OCI-LY7 (cell line): ENCODE results near the gene NPHP1. TPM values are rescaled to one million over a fixed set of nuclear protein-coding genes. Genes with fewer than 3 reads are reported as not detected.

Experiments
- BruUV-seq: library from RNA; stranded (reverse); fragments of 400-500 nt; replicated peaks from 2 replicates; lab custom pipeline; 2021; lab: Mats Ljungman, UMichigan
- CTCF ChIA-PET: fragments of 300-600 bp; sonication (Branson Sonifier 250); formaldehyde crosslinking; loops from one replicate; lab custom pipeline; 2022; ENCODE audit warnings: antibody characterized with exemption; ENCODE audit not compliant: unreplicated experiment; lab: Charles Lee
- POLR2A ChIA-PET: fragments of 300-600 bp; sonication (Branson Sonifier 250); formaldehyde crosslinking; loops from one replicate; lab custom pipeline; 2022; ENCODE audit warnings: antibody characterized with exemption; lab: Charles Lee
- DNase-seq: peaks from one replicate; pipeline ENCODE4 v3.0.0-alpha.2; 2015; ENCODE audit warnings: low spot score
- H2AFZ ChIP-seq: fragments of 200-600 bp; sonication (generic), shearing (Covaris generic); 2 replicates; pipeline ENCODE4 v1.6.1; 2014; ENCODE audit warnings: mild to moderate bottlenecking, antibody characterized with exemption, low read length, moderate library complexity
- H3K27ac ChIP-seq: fragments of 200-600 bp; sonication (generic); 2 replicates; pipeline ENCODE4 v1.5.1; 2014; ENCODE audit warnings: mixed run types, low read depth, mild to moderate bottlenecking, moderate library complexity, low read length, inconsistent platforms; ENCODE audit not compliant: poor library complexity, severe bottlenecking
- H3K36me3 ChIP-seq: fragments of 200-600 bp; sonication (generic); 2 replicates; pipeline ENCODE4 v1.6.1; 2014; ENCODE audit warnings: mild to moderate bottlenecking, antibody characterized with exemption, low read length, moderate library complexity, mixed read lengths; ENCODE audit not compliant: insufficient read depth
- H3K4me1 ChIP-seq: fragments of 200-600 bp; sonication (generic); 2 replicates; pipeline ENCODE4 v1.5.1; 2014; ENCODE audit warnings: mild to moderate bottlenecking, low read length; ENCODE audit not compliant: insufficient read depth, poor library complexity, severe bottlenecking
- H3K4me2 ChIP-seq: fragments of 200-600 bp; sonication (generic); 2 replicates; pipeline ENCODE4 v1.6.1; 2014; ENCODE audit warnings: mild to moderate bottlenecking, low read length
- H3K4me3 ChIP-seq: fragments of 200-600 bp; sonication (generic); 2 replicates; pipeline ENCODE4 v1.5.1; 2014; ENCODE audit warnings: mild to moderate bottlenecking, low read depth, low read length; ENCODE audit not compliant: poor library complexity, severe bottlenecking
- H3K79me2 ChIP-seq: fragments of 200-600 bp; sonication (generic); 2 replicates; pipeline ENCODE4 v1.6.1; 2016; ENCODE audit warnings: low read depth, mild to moderate bottlenecking, low read length, moderate library complexity, mixed read lengths; ENCODE audit not compliant: insufficient read depth
- H3K9me2 ChIP-seq: fragments of 200-600 bp; sonication (generic); 2 replicates; pipeline ENCODE4 v1.6.1; 2016; ENCODE audit warnings: mild to moderate bottlenecking, low read length, mixed read lengths; ENCODE audit not compliant: insufficient read depth
- H3K9me3 ChIP-seq: fragments of 200-600 bp; sonication (generic); 2 replicates; pipeline ENCODE4 v1.6.1; 2014; ENCODE audit warnings: mild to moderate bottlenecking, mixed run types, low read length, mixed read lengths
- H4K20me1 ChIP-seq: fragments of 200-600 bp; sonication (generic); 2 replicates; pipeline ENCODE4 v1.6.1; 2014; ENCODE audit warnings: mild to moderate bottlenecking, antibody characterized with exemption, low read length, moderate library complexity, mixed read lengths; ENCODE audit not compliant: insufficient read depth
- EZH2phosphoT487 ChIP-seq: fragments of 200-600 bp; sonication (generic); IDR thresholded peaks from 2 replicates; pipeline ENCODE4 v1.6.1; 2018; ENCODE audit warnings: low read depth, borderline replicate concordance, mild to moderate bottlenecking, mixed run types, antibody characterized with exemption, low read length, moderate library complexity, mixed read lengths
- intact Hi-C: fragments of 100-400 bp; cut with micrococcal nuclease; formaldehyde crosslinking; loops from one replicate; pipeline ENCODE4 v1.10.0; 2022; ENCODE audit not compliant: unreplicated experiment
- total RNA-seq, 2 experiments: library from RNA; depleted of rRNA in 1 of 2; stranded (reverse); fragments of >200 nt in 1 of 2; shearing (Covaris generic) in 1 of 2; gene quantifications; 2 replicates each; pipeline ENCODE4 v1.2.3, GENCODE V29; 2014 to 2022
- TF ChIP-seq, protein P1 (sequence below): fragments of 200-600 bp; sonication (generic); conservative IDR thresholded peaks from 2 replicates; pipeline ENCODE4 v1.5.1; 2014; ENCODE audit warnings: mild to moderate bottlenecking, antibody characterized with exemption, low read length, moderate library complexity, mixed read lengths

The NPHP1 gene
- total RNA-seq, 2 experiments from 2014 or later = 1.6 to 2.0 TPM

- Histone ChIP-seq H3K36me3 (no peaks in the 10 kb centered on the region), H3K9me3 (no peaks in the 10 kb centered on the region), H3K9me2 (no peaks in the 10 kb centered on the region), H3K27ac (no peak overlapping the region), H4K20me1 (no peaks in the 10 kb centered on the region), H2AFZ (no peak overlapping the region), H3K4me2 (no peak overlapping the region), H3K4me1 (no peaks in the 10 kb centered on the region), H3K79me2 (no peaks in the 10 kb centered on the region), H3K4me3 (no peak overlapping the region)
- intact Hi-C loops = no loop called here
- ChIA-PET POLR2A (no interaction called here), CTCF (no interaction called here)
- no peak for DNase-seq
- TF ChIP-seq, protein P1, sequence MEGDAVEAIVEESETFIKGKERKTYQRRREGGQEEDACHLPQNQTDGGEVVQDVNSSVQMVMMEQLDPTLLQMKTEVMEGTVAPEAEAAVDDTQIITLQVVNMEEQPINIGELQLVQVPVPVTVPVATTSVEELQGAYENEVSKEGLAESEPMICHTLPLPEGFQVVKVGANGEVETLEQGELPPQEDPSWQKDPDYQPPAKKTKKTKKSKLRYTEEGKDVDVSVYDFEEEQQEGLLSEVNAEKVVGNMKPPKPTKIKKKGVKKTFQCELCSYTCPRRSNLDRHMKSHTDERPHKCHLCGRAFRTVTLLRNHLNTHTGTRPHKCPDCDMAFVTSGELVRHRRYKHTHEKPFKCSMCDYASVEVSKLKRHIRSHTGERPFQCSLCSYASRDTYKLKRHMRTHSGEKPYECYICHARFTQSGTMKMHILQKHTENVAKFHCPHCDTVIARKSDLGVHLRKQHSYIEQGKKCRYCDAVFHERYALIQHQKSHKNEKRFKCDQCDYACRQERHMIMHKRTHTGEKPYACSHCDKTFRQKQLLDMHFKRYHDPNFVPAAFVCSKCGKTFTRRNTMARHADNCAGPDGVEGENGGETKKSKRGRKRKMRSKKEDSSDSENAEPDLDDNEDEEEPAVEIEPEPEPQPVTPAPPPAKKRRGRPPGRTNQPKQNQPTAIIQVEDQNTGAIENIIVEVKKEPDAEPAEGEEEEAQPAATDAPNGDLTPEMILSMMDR = no peak
- TF ChIP-seq EZH2phosphoT487 = no peak
- BruUV-seq = no TSS peak
Observed at GRCh38 chr2:110216803-110217202, 12.0 kb upstream of the NPHP1 start.

GRCh38 chr2:110216199-110216598, 11.4 kb upstream of the NPHP1 start:
- H2AFZ ChIP-seq = no peak overlapping the region
- no peaks in the 10 kb centered on the region for H3K79me2 ChIP-seq
- intact Hi-C loops = no loop called here
- H3K4me3 ChIP-seq = no peak overlapping the region
- TF ChIP-seq EZH2phosphoT487 = no peak
- TF ChIP-seq, protein P1 = no peak
- H3K9me2 ChIP-seq = no peaks in the 10 kb centered on the region
- no TSS peak for BruUV-seq
- CTCF ChIA-PET = no interaction called here
- POLR2A ChIA-PET = no interaction called here
- no peak overlapping the region for H3K27ac ChIP-seq
- no peaks in the 10 kb centered on the region for H3K9me3 ChIP-seq
- H3K4me1 ChIP-seq = no peaks in the 10 kb centered on the region
- H4K20me1 ChIP-seq = no peaks in the 10 kb centered on the region
- no peaks in the 10 kb centered on the region for H3K36me3 ChIP-seq
- no peak for DNase-seq
- no peak overlapping the region for H3K4me2 ChIP-seq

DNA sequence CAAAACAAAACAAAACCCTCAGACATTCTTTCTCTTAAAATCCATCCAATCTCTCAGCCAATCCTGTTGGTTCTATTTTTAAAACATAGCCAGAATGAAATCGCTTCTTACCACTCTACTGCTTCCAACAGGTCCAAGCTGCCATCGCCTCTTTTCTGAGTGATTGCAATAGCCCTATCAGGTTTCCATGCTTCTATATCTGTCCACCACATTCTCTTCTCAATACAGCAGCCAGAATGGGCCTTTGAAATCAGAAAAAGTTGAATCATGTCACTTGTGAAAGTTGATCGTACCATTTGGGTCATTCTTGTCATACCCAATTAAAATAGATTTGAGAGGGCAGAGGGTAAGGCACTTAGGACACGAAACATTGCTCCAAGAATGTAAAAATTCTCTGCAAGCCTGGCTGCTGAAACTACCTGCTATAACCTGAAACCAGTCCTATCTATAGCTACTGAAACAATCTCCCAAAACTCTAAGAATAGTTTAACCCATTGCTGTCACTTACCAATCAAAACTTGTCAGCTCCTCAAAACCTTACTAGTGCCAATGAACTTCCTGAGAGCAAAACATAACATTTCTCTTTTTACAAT, 10.8 kb upstream of the NPHP1 start:
- Histone ChIP-seq H3K4me2 (no peak overlapping the region), H3K27ac (no peak overlapping the region), H3K4me1 (no peaks in the 10 kb centered on the region), H2AFZ (no peak overlapping the region), H3K9me3 (no peaks in the 10 kb centered on the region), H3K36me3 (no peaks in the 10 kb centered on the region), H4K20me1 (no peaks in the 10 kb centered on the region), H3K4me3 (no peak overlapping the region), H3K9me2 (no peaks in the 10 kb centered on the region), H3K79me2 (no peaks in the 10 kb centered on the region)
- ChIA-PET POLR2A (no interaction called here), CTCF (no interaction called here)
- DNase-seq = no peak
- no peak for TF ChIP-seq EZH2phosphoT487
- TF ChIP-seq, protein P1 = no peak
- intact Hi-C loops = no loop called here
- no TSS peak for BruUV-seq
